Sigmoid colon (tissue), 7 donors: ENCODE measurements around the gene IYD. TPM values are rescaled to one million over a fixed set of nuclear protein-coding genes. Genes with fewer than 3 reads are reported as not detected.

ENCODE experiments used
- DNase-seq: peaks from one replicate; pipeline ENCODE4 v3.0.0-alpha.2; 2019
- H3K27ac ChIP-seq, 4 donors: fragments of 200-600 bp; sonication (generic); one replicate each; pipeline ENCODE4 v1.5.1; 2016 to 2019; ENCODE audit warnings: mild to moderate bottlenecking in 1 of 4
- H3K27me3 ChIP-seq, 3 donors: fragments of 200-600 bp; sonication (generic); one replicate each; pipeline ENCODE4 v1.5.1; 2019; ENCODE audit warnings: mild to moderate bottlenecking in 1 of 3
- H3K36me3 ChIP-seq, 4 donors: fragments of 200-600 bp; sonication (generic); one replicate each; pipeline ENCODE4 v1.5.1; 2016 to 2019
- H3K4me1 ChIP-seq, 4 donors: fragments of 200-600 bp; sonication (generic); one replicate each; pipeline ENCODE4 v1.5.1; 2017 to 2019
- H3K4me3 ChIP-seq, 4 donors: fragments of 200-600 bp; sonication (generic); one replicate each; pipeline ENCODE4 v1.5.1; 2017 to 2019; ENCODE audit warnings: mild to moderate bottlenecking in 2 of 4, moderate library complexity in 1 of 4
- H3K9me3 ChIP-seq, 4 donors: fragments of 200-600 bp in 3 of 4; sonication (generic) in 3 of 4; one replicate each; pipeline versions ENCODE4 v1.5.1 to v1.6.1; 2013 to 2019
- CTCF ChIP-seq, 4 experiments: fragments of 450-650 bp in 3 of 4; fragments of 200-600 bp in 1 of 4; IDR thresholded peaks; one replicate each; pipeline ENCODE4 v1.5.1; 2016 to 2019; ENCODE audit warnings: antibody characterized with exemption in 4 of 4, mild to moderate bottlenecking in 3 of 4, moderate library complexity in 2 of 4
- EP300 ChIP-seq, 4 donors: sonication (generic); formaldehyde crosslinking; IDR thresholded peaks; one replicate each; pipeline ENCODE4 v1.6.1; 2017; ENCODE audit warnings: antibody characterized with exemption in 4 of 4
- POLR2A ChIP-seq, 2 donors: fragments of 450-650 bp; IDR thresholded peaks; one replicate each; pipeline ENCODE4 v1.6.1; 2016; ENCODE audit warnings: antibody characterized with exemption in 2 of 2, mild to moderate bottlenecking in 2 of 2, moderate library complexity in 2 of 2
- POLR2AphosphoS5 ChIP-seq, 4 donors: sonication (generic); formaldehyde crosslinking; IDR thresholded peaks; one replicate each; pipeline ENCODE4 v1.6.1; 2017; ENCODE audit warnings: antibody characterized with exemption in 4 of 4
- WGBS, 2 donors: extraction: QIAGEN DNeasy Blood & Tissue Kit; methylation state at CpG; one replicate each; pipeline ENCODE4 v1.1.7; 2013; 5-methylcytosine and 5-hydroxymethylcytosine counted together
- intact Hi-C: fragments of 100-400 bp; cut with DNase I; formaldehyde crosslinking; loops from one replicate; pipeline ENCODE4 v1.15.1; 2023
- polyA plus RNA-seq, 3 donors: library from polyadenylated mRNA; stranded (reverse); fragments of 200-250 nt; gene quantifications; one replicate each; pipeline ENCODE4 v1.2.3, GENCODE V29; 2013
- total RNA-seq, 4 donors: library from RNA; depleted of rRNA; stranded (reverse); fragments of >200 nt; gene quantifications; one replicate each; pipeline ENCODE4 v1.1.0, GENCODE V29; 2016
- donor health status: healthy with polysubstance abuse.
- donor health status: Bipolar disorder and iron deficiency.
- donor health status: healthy.

The IYD gene
- total and polyA plus RNA-seq, 7 donors = under 0.01 to 2.4 (median 2.3) TPM; not detected in 3

- 92 to 94% methylated on average over 3 of the region's 3 CpGs for WGBS, 2 donors
- intact Hi-C loops = no loop called here
- Histone ChIP-seq H3K36me3 (no peaks in the 10 kb centered on the region), H3K9me3 (peaks cover 0 to 3% (median 1%) of the 10 kb centered on the region in 4 donors), H3K27me3 (no peaks in the 10 kb centered on the region), H3K4me3 (no peak overlapping the region), H3K4me1 (no peaks in the 10 kb centered on the region), H3K27ac (no peak overlapping the region)
- TF ChIP-seq CTCF (IDR thresholded peaks at IDR 0.05) = no peak
- TF ChIP-seq POLR2A (IDR thresholded peaks at IDR 0.05) = no peak
- TF ChIP-seq POLR2AphosphoS5 (IDR thresholded peaks at IDR 0.05) = no peak
- no peak for TF ChIP-seq EP300 (IDR thresholded peaks at IDR 0.05)
- DNase-seq = no peak
Measured at GRCh38 chr6:150435360-150435759, 66.5 kb downstream of the IYD start.

GRCh38 chr6:150435832-150436231, 67.0 kb downstream of the IYD start:
- Histone ChIP-seq H3K4me1 (no peaks in the 10 kb centered on the region), H3K36me3 (no peaks in the 10 kb centered on the region), H3K27me3 (no peaks in the 10 kb centered on the region), H3K27ac (no peak overlapping the region), H3K9me3 (peaks cover 0 to 5% (median 1%) of the 10 kb centered on the region in 4 donors), H3K4me3 (no peak overlapping the region)
- TF ChIP-seq POLR2A (IDR thresholded peaks at IDR 0.05) (no peak), EP300 (IDR thresholded peaks at IDR 0.05) (no peak), CTCF (IDR thresholded peaks at IDR 0.05) (no peak), POLR2AphosphoS5 (IDR thresholded peaks at IDR 0.05) (no peak)
- DNase-seq = no peak
- 87 to 92% methylated on average over 10 of the region's 10 CpGs for WGBS, 2 donors
- intact Hi-C loops = no loop called here

- WGBS, 2 donors = 93 to 95% methylated on average over 8 of the region's 8 CpGs
- TF ChIP-seq CTCF (IDR thresholded peaks at IDR 0.05) (no peak), POLR2A (IDR thresholded peaks at IDR 0.05) (no peak), EP300 (IDR thresholded peaks at IDR 0.05) (no peak), POLR2AphosphoS5 (IDR thresholded peaks at IDR 0.05) (no peak)
- intact Hi-C loops = no loop called here
- Histone ChIP-seq H3K4me1 (no peaks in the 10 kb centered on the region), H3K9me3 (peaks cover 0 to 5% (median 1%) of the 10 kb centered on the region in 4 donors), H3K36me3 (no peaks in the 10 kb centered on the region), H3K27me3 (no peaks in the 10 kb centered on the region), H3K27ac (no peak overlapping the region), H3K4me3 (no peak overlapping the region)
- no peak for DNase-seq
Measured at GRCh38 chr6:150439373-150439772, 70.6 kb downstream of the IYD start.

- DNase-seq = no peak
- H3K9me3 ChIP-seq = peaks cover 0 to 5% (median 0%) of the 10 kb centered on the region in 4 donors
- H3K4me1 ChIP-seq = no peaks in the 10 kb centered on the region
- TF ChIP-seq POLR2A (IDR thresholded peaks at IDR 0.05) = no peak
- TF ChIP-seq EP300 (IDR thresholded peaks at IDR 0.05) = no peak
- TF ChIP-seq POLR2AphosphoS5 (IDR thresholded peaks at IDR 0.05) = no peak
- no peak for TF ChIP-seq CTCF (IDR thresholded peaks at IDR 0.05)
- no peaks in the 10 kb centered on the region for H3K27me3 ChIP-seq
- intact Hi-C loops = no loop called here
- H3K36me3 ChIP-seq = no peaks in the 10 kb centered on the region
- H3K4me3 ChIP-seq = no peak overlapping the region
- no peak overlapping the region for H3K27ac ChIP-seq
- WGBS, 2 donors = 54 to 78% methylated on average over 5 of the region's 5 CpGs
Measured at GRCh38 chr6:150443621-150444020, 74.8 kb downstream of the IYD start.

GRCh38 chr6:150444308-150444707, 75.5 kb downstream of the IYD start:
- H3K27me3 ChIP-seq = no peaks in the 10 kb centered on the region
- intact Hi-C loops = no loop called here
- H3K4me3 ChIP-seq = no peak overlapping the region
- H3K27ac ChIP-seq = no peak overlapping the region
- 74 to 82% methylated on average over 6 of the region's 6 CpGs for WGBS, 2 donors
- H3K36me3 ChIP-seq = no peaks in the 10 kb centered on the region
- DNase-seq = no peak
- peaks cover 0 to 5% (median 0%) of the 10 kb centered on the region in 4 donors for H3K9me3 ChIP-seq
- no peak for TF ChIP-seq POLR2AphosphoS5 (IDR thresholded peaks at IDR 0.05)
- TF ChIP-seq EP300 (IDR thresholded peaks at IDR 0.05) = no peak
- no peak for TF ChIP-seq POLR2A (IDR thresholded peaks at IDR 0.05)
- no peak for TF ChIP-seq CTCF (IDR thresholded peaks at IDR 0.05)
- no peaks in the 10 kb centered on the region for H3K4me1 ChIP-seq
